ENCODE data around the gene ACSS1.

GRCh38 chr20:25064561-25065071 lies 6.7 kb upstream of the ACSS1 start:
- TF ChIP-seq CTCF (IDR thresholded peaks at IDR 0.05; ENCODE audit: low read depth, low read length) (no peak), MAX (IDR thresholded peaks at IDR 0.05; ENCODE audit: low read depth, low read length) (no peak)
